IPS DF 6.9 (cell line): Measurements from ENCODE around the gene KPNB1.

Experiments
- DNase-seq: peaks from one replicate; pipeline ENCODE4 v3.0.0-alpha.2; 2013; ENCODE audit warnings: low read depth, low spot score
- H3K27ac ChIP-seq: one replicate; pipeline ENCODE4 v1.5.1; 2013; ENCODE audit warnings: low read length, control low read depth
- H3K27me3 ChIP-seq: 2 replicates; pipeline ENCODE4 v1.6.1; 2013; ENCODE audit warnings: mild to moderate bottlenecking, low read length; ENCODE audit not compliant: control insufficient read depth, insufficient read depth
- H3K36me3 ChIP-seq: 2 replicates; pipeline ENCODE4 v1.6.1; 2013; ENCODE audit warnings: low read length; ENCODE audit not compliant: control insufficient read depth, insufficient read depth
- H3K4me1 ChIP-seq: 2 replicates; pipeline ENCODE4 v1.6.1; 2013; ENCODE audit warnings: low read length; ENCODE audit not compliant: control insufficient read depth, insufficient read depth
- H3K4me3 ChIP-seq: 2 replicates; pipeline ENCODE4 v1.5.1; 2013; ENCODE audit warnings: mild to moderate bottlenecking, low read length
- H3K9me3 ChIP-seq: 2 replicates; pipeline ENCODE4 v1.6.1; 2013; ENCODE audit warnings: low read length, inconsistent platforms; ENCODE audit not compliant: control insufficient read depth, insufficient read depth
- WGBS: extraction: QIAGEN DNeasy Blood & Tissue Kit; methylation state at CpG from one replicate; pipeline ENCODE4 v1.1.7; 2013; ENCODE audit warnings: mixed read lengths, missing lambda C conversion rate; ENCODE audit not compliant: insufficient read length, insufficient coverage; 5-methylcytosine and 5-hydroxymethylcytosine counted together

The KPNB1 gene

DNA sequence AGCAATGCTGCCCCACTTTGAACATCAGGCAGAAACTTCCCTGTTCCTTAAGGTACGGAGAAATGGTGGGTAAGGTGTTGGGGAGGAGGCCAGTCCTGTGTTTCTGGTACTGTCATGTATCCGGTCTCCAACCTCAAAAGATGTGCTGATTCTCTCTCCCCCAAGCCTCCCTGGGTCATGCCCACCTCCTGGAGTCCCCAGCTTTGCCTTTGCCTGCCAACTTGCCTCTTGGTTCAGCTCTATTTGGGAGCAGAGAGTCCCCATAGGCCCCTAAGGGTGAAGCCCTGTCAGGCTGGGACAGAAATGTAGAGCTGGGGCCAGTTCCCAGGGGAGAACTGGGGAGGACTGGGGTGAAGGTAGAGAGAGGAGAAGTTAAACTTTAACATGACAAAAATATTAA, 81.7 kb downstream of the KPNB1 start:
- Histone ChIP-seq H3K4me1 (0 out of 2 replicates have a peak, but pooled peaks cover 2% of the 10 kb centered on the region), H3K36me3 (no peaks in the 10 kb centered on the region), H3K27ac (no peak overlapping the region), H3K27me3 (peaks cover 33% of the 10 kb centered on the region), H3K9me3 (no peaks in the 10 kb centered on the region), H3K4me3 (no peak overlapping the region)
- DNase-seq: no peak
- WGBS: no CpG with 5 or more reads among the region's 2 CpGs

DNA sequence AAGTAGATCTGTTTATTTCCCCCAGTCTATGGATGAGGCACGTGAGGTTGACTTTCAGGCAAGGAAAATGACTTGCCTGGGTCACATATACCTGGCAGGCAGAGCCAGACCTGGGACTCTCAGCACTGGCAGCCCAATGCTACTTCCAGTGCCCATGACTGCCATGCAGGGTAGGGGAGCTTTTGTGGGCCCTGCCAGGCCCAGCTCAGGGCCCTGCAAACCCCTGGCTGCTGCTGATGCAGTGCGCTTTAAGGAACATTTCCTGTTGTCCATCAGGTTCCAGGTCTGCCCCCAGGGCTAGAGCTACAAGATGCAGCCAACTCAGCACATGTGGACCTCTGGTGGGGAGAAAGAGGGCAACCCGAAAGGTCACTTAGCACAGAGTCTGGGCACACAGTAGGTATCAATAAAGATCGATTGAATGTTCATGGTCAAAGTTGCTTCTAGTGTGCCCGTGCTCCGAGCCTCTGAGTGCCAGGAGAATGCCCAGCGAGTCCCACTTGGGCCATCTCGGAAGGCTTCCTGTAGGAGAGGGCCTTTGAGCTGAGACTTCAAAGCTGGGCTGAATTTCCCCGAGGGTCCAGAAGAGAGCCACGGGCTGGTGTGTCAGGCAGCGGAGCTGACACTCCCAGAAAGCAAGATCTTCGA, 82.8 kb downstream of the KPNB1 start:
- WGBS: no CpG with 5 or more reads among the region's 12 CpGs

DNA sequence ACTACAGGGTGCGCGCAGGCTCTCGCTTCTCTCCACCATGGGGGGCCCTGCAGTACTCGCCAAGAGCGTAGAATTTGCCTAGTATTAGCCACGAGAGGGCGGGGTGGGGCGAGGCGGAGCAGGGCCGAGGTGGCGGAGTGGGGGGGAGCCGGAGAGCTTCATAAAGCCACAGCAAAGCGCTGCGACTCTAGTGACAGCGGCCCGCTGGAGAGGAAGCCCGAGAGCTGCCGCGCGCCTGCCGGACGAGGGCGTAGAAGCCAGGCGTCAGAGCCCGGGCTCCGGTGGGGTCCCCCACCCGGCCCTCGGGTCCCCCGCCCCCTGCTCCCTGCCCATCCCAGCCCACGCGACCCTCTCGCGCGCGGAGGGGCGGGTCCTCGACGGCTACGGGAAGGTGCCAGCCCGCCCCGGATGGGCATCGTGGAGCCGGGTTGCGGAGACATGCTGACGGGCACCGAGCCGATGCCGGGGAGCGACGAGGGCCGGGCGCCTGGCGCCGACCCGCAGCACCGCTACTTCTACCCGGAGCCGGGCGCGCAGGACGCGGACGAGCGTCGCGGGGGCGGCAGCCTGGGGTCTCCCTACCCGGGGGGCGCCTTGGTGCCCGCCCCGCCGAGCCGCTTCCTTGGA, 83.4 kb downstream of the KPNB1 start, which contains the start of gene TBX21:
Gene TBX21, plus strand, starts transcription at position 190 of the 627 bp plus-strand sequence. Its CDS starts 219 bp downstream, at position 409.
- WGBS: no CpG with 5 or more reads among the region's 73 CpGs
- no peak for DNase-seq
- no peaks in the 10 kb centered on the region for H3K36me3 ChIP-seq
- H3K27me3 ChIP-seq: peaks cover 33% of the 10 kb centered on the region
- H3K4me3 ChIP-seq: peak within 1 kb of the TSS; percentile 26; the same call in 1 of the 2 replicates
- no peaks in the 10 kb centered on the region for H3K9me3 ChIP-seq
- H3K4me1 ChIP-seq: 0 out of 2 replicates have a peak, but pooled peaks cover 2% of the 10 kb centered on the region
- H3K27ac ChIP-seq: no peak within 1 kb of the TSS

More for the DNA sequence above, 82.8 kb downstream of the KPNB1 start:
- H3K36me3 ChIP-seq: no peaks in the 10 kb centered on the region
- H3K27me3 ChIP-seq: peaks cover 33% of the 10 kb centered on the region
- H3K4me3 ChIP-seq: peak overlapping the region; percentile 26; the same call in 1 of the 2 replicates
- no peak for DNase-seq
- no peak overlapping the region for H3K27ac ChIP-seq
- H3K9me3 ChIP-seq: no peaks in the 10 kb centered on the region
- 0 out of 2 replicates have a peak, but pooled peaks cover 2% of the 10 kb centered on the region for H3K4me1 ChIP-seq

DNA sequence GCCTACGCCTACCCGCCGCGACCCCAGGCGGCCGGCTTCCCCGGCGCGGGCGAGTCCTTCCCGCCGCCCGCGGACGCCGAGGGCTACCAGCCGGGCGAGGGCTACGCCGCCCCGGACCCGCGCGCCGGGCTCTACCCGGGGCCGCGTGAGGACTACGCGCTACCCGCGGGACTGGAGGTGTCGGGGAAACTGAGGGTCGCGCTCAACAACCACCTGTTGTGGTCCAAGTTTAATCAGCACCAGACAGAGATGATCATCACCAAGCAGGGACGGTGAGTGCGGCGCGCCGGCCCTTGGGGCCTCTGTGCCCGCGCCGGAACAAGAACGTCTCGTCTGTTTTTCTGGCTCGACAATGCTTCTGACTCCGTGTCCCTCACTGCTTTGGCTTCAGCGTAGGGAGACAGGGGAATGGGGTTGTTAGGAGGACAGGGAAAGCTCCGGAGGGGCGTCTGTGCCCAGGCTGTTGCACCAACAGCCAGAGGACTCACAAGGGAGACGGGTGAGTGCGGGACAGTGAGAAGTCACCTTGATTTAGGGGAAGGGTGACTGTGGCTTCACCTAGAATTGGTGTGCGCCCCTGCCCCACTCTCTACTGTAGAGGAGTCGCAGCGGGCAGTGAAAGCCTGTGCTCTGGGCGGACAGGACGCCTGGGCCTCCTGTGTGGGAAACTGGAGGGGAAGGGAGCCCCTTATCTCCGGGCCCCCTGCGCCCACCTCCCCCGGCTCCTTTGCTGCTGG, 84.1 kb downstream of the KPNB1 start:
- Histone ChIP-seq H3K27ac (no peak overlapping the region), H3K9me3 (no peaks in the 10 kb centered on the region), H3K36me3 (no peaks in the 10 kb centered on the region), H3K4me3 (peak overlapping the region; percentile 26; the same call in 1 of the 2 replicates), H3K4me1 (0 out of 2 replicates have a peak, but pooled peaks cover 2% of the 10 kb centered on the region), H3K27me3 (peaks cover 33% of the 10 kb centered on the region)
- WGBS: no CpG with 5 or more reads among the region's 60 CpGs
- DNase-seq: no peak

DNA sequence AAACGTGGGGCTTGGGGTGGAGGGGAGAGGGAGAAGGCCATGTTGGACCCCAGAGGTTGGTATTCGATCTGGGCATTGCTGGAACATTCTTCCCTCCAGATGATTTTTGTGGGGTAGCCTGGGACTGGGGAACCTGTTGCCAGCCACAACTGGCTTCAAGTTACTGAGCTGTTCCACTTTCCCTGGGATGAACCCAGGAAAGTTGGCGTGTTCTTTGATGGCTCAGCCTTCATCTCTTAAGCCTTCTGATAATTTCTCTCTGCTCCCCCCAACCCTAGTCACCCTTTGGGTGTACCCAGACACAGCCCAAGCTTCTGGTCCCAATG, 85.4 kb downstream of the KPNB1 start:
- Histone ChIP-seq H3K9me3 (no peaks in the 10 kb centered on the region), H3K36me3 (no peaks in the 10 kb centered on the region), H3K27me3 (peaks cover 33% of the 10 kb centered on the region), H3K4me3 (no peak overlapping the region), H3K27ac (no peak overlapping the region), H3K4me1 (0 out of 2 replicates have a peak, but pooled peaks cover 2% of the 10 kb centered on the region)
- no CpG with 5 or more reads among the region's 3 CpGs for WGBS
- no peak for DNase-seq
